22Rv1 (cell line): ENCODE measurements around the gene MINAR2.

Experiments used
- ZFX ChIP-seq: fragments of 450-650 bp; IDR thresholded peaks from 2 replicates; pipeline ENCODE4 v1.6.1; 2017; ENCODE audit warnings: antibody characterized with exemption, borderline replicate concordance
- TF ChIP-seq, protein P1 (sequence below): fragments of 450-650 bp; IDR thresholded peaks from 2 replicates; pipeline ENCODE4 v1.5.1; 2017; ENCODE audit warnings: mild to moderate bottlenecking

- TF ChIP-seq, protein P1, sequence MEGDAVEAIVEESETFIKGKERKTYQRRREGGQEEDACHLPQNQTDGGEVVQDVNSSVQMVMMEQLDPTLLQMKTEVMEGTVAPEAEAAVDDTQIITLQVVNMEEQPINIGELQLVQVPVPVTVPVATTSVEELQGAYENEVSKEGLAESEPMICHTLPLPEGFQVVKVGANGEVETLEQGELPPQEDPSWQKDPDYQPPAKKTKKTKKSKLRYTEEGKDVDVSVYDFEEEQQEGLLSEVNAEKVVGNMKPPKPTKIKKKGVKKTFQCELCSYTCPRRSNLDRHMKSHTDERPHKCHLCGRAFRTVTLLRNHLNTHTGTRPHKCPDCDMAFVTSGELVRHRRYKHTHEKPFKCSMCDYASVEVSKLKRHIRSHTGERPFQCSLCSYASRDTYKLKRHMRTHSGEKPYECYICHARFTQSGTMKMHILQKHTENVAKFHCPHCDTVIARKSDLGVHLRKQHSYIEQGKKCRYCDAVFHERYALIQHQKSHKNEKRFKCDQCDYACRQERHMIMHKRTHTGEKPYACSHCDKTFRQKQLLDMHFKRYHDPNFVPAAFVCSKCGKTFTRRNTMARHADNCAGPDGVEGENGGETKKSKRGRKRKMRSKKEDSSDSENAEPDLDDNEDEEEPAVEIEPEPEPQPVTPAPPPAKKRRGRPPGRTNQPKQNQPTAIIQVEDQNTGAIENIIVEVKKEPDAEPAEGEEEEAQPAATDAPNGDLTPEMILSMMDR, result no peak
- TF ChIP-seq ZFX, result no peak
Observed at GRCh38 chr5:129716651-129717050, 31.2 kb upstream of the MINAR2 start.
